Renal pelvis (tissue), 4 donors: Measurements from ENCODE around the gene DDR2. TPM values are rescaled to one million over a fixed set of nuclear protein-coding genes. Genes with fewer than 3 reads are reported as not detected.

Experiments
- DNase-seq: peaks from one replicate; pipeline ENCODE4 v3.0.0-alpha.2; 2013
- polyA plus RNA-seq, 3 donors: library from polyadenylated mRNA; unstranded; fragments of 120-200 nt; gene quantifications; one replicate each; pipeline ENCODE4 v1.2.1, GENCODE V29; 2013; ENCODE audit not compliant: insufficient read length in 3 of 3

The DDR2 gene
- polyA plus RNA-seq, 3 donors: 16.3 to 21.6 (median 19.1) TPM

- DNase-seq: no peak
Observed at GRCh38 chr1:162829268-162829667, 197.0 kb downstream of the DDR2 start.

GRCh38 chr1:162832470-162832869 is 200.2 kb downstream of the DDR2 start:
- no peak for DNase-seq

GRCh38 chr1:162835157-162835899 is 203.1 kb downstream of the DDR2 start:
- DNase-seq: no peak

Other genes with a start within 250 kb of the DDR2 start
- gene SH2D1B, start 220.3 kb upstream of the DDR2 start, polyA plus RNA-seq: under 1 TPM; 0.14 to 0.52 (median 0.27) TPM
- gene UHMK1, start 134.6 kb upstream of the DDR2 start, polyA plus RNA-seq: 10 to 100 TPM; 28.8 to 40.3 (median 36.1) TPM
- gene UAP1, start 70.7 kb upstream of the DDR2 start, polyA plus RNA-seq: 10 to 100 TPM; 30.4 to 34.1 (median 31.0) TPM
- gene HSD17B7, start 158.2 kb downstream of the DDR2 start, polyA plus RNA-seq: 10 to 100 TPM; 11.4 to 26.2 (median 24.2) TPM
- not detected for gene CCDC190, start 228.7 kb downstream of the DDR2 start, polyA plus RNA-seq